A549 treated with dexamethasone at 1 μM for 4 hours (cell line): ENCODE measurements around the gene GPR149. TPM values are rescaled to one million over a fixed set of nuclear protein-coding genes. Genes with fewer than 3 reads are reported as not detected.

Source experiments
- total RNA-seq: library from RNA; stranded (reverse); fragments of 200-300 nt; extraction: Qiagen RNA extraction; gene quantifications from 5 replicates; pipeline ENCODE4 v1.2.3, GENCODE V29; 2022

The GPR149 gene, protein sequence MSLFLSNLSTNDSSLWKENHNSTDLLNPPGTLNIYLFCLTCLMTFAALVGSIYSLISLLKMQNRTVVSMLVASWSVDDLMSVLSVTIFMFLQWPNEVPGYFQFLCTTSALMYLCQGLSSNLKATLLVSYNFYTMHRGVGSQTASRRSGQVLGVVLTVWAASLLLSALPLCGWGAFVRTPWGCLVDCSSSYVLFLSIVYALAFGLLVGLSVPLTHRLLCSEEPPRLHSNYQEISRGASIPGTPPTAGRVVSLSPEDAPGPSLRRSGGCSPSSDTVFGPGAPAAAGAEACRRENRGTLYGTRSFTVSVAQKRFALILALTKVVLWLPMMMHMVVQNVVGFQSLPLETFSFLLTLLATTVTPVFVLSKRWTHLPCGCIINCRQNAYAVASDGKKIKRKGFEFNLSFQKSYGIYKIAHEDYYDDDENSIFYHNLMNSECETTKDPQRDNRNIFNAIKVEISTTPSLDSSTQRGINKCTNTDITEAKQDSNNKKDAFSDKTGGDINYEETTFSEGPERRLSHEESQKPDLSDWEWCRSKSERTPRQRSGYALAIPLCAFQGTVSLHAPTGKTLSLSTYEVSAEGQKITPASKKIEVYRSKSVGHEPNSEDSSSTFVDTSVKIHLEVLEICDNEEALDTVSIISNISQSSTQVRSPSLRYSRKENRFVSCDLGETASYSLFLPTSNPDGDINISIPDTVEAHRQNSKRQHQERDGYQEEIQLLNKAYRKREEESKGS
- not detected in 5 replicates for total RNA-seq

DNA sequence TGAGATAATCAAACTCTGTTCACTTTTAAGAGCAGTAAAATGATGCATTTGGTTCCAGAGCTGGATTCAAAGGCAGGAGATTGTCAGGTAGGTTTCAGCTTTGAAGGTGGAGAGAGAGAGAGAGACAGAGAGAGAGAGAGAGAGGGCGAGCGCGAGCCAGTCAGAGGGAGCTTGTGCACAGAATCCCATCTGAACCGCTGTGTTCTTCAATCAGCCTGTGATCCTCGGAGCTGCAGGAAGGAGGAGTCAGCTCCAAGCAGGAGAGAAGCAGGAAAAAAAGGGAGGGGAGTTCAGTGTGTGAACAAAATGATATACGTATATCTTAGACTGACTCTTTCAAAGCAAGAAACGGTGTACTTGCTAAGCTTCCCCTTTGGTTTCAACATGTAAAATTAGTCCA is at the start of gene GPR149:
Gene GPR149 (minus strand): TSS at position 177 of the 400 bp plus-strand sequence. CDS start 575 bp downstream, outside the sequence.

DNA sequence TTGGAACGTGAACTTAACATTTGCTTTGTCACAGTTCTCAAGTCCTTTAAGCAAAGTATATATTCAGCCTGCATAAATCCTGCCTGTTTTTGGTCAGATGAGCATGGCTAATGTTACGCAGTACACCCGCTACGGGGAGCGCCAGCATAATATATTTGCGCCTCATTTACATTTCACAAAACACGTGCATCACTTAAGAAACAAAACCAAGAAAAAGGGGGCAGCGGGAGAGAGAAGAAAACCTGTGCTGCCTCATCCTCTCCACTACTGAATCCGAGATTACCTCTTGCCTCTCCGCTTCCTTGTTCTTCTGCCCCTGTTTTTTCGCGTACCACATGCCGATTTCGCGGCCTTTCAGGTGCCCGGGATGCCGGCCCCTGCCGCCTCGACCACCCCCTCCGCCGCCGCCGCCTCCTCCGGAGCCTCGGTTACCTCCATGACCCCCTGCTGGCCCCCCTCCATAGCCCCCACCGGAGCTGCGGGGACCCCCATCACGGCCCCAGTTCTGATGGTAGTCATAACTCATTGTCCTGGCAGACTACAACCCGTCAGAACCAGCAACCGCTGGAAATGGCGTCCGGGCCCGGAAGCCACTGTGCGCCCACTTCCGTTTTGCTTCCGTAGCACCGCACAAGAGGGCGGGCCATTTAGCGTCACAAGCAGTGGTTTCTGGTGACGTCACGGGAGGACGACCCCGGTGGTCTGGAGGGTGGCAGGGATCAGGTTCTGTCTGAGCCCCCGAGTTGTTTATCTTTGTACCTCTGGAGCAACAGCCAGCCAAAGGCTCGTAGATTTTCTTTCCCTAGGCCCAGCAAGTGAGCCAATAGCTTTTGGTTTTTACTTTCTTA is 105.9 kb downstream of the GPR149 start, which contains the start of gene DHX36:
Gene DHX36 (minus strand): TSS at position 597 of the 848 bp plus-strand sequence. CDS start 71 bp downstream, at position 526.

Other genes starting within 250 kb of the GPR149 start
- gene DHX36, start 105.7 kb downstream of the GPR149 start, total RNA-seq, result 54.1 to 66.2 TPM (median 59.1 TPM) in 5 replicates